NCI-H82 treated with DMSO at 0.1 percent for 48 hours (cell line): ENCODE data around the gene ATP5F1A.
"Not testable (repeated sequence)": the region's sequence is repeated elsewhere in the genome, so short reads cannot be mapped to it uniquely, and the experiment has no call there.

Experiments
- DNase-seq: peaks from one replicate; lab custom pipeline; 2025; ENCODE audit not compliant: unreplicated experiment; lab: John Stamatoyannopoulos, UW

Gene ATP5F1A

GRCh38 chr18:46048641-46049040 lies 49.5 kb downstream of the ATP5F1A start:
- DNase-seq, result no peak

GRCh38 chr18:46047369-46047768 lies 50.7 kb downstream of the ATP5F1A start:
- DNase-seq, result not testable (repeated sequence)

GRCh38 chr18:46046688-46047087 lies 51.4 kb downstream of the ATP5F1A start:
- DNase-seq, result no peak

- DNase-seq, result no peak
Measured at GRCh38 chr18:46046126-46046525, 52.0 kb downstream of the ATP5F1A start.

GRCh38 chr18:46042571-46043123 lies 55.4 kb downstream of the ATP5F1A start:
- DNase-seq, result no peak

- no peak for DNase-seq
Measured at GRCh38 chr18:46040747-46041104, 57.4 kb downstream of the ATP5F1A start.

- DNase-seq, result no peak
Measured at GRCh38 chr18:46040033-46040746, 57.9 kb downstream of the ATP5F1A start.

- no peak for DNase-seq
Measured at GRCh38 chr18:46037512-46038305, 60.4 kb downstream of the ATP5F1A start.

GRCh38 chr18:46035696-46036680 lies 62.1 kb downstream of the ATP5F1A start:
- no peak for DNase-seq

- DNase-seq, result no peak
Measured at GRCh38 chr18:46034230-46034629, 63.9 kb downstream of the ATP5F1A start.

GRCh38 chr18:46031741-46032140 lies 66.4 kb downstream of the ATP5F1A start:
- no peak for DNase-seq
